Cerebellar nuclear complex (tissue), 1 donor: Measurements from ENCODE around the gene FCAR.
"Not testable (repeated sequence)": the region's sequence is repeated elsewhere in the genome, so short reads cannot be mapped to it uniquely, and the experiment has no call there.

Experiments
- DNase-seq, 2 experiments: peaks; one replicate each; lab custom pipeline; 2025; lab: John Stamatoyannopoulos, UW

The FCAR gene

GRCh38 chr19:54894106-54894505 is 20.1 kb downstream of the FCAR start:
- not testable (repeated sequence) for DNase-seq

GRCh38 chr19:54896036-54896435 is 22.0 kb downstream of the FCAR start:
- no peak for DNase-seq

GRCh38 chr19:54898685-54899084 is 24.6 kb downstream of the FCAR start:
- not testable (repeated sequence) for DNase-seq

DNA sequence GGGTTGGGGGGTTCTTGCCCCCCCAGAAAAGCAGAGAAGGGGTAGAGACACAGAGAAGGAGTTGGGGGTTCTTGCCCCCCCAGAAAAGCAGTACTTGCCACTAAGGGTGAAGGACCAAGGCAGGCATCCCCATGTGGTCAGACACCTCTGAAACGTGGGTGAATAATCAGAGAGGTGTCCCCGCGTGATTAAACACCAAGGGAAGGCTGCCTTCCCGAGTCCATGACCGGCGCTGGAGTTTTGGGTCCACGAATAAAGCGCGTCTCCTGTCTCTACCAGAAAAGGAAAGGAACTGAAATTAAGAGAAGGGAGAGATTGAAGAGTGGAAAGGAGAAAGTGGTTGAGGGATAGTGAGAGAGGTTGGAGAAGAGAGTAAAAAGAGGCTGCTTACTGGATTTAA is 25.6 kb downstream of the FCAR start:
- not testable (repeated sequence) for DNase-seq

GRCh38 chr19:54901153-54901552 is 27.1 kb downstream of the FCAR start:
- DNase-seq: not testable (repeated sequence)

GRCh38 chr19:54902061-54902460 is 28.0 kb downstream of the FCAR start:
- DNase-seq: no peak

- DNase-seq: no peak
Measured at GRCh38 chr19:54903303-54903702, 29.3 kb downstream of the FCAR start.

- not testable (repeated sequence) for DNase-seq
Measured at GRCh38 chr19:54904261-54904660, 30.2 kb downstream of the FCAR start.

DNA sequence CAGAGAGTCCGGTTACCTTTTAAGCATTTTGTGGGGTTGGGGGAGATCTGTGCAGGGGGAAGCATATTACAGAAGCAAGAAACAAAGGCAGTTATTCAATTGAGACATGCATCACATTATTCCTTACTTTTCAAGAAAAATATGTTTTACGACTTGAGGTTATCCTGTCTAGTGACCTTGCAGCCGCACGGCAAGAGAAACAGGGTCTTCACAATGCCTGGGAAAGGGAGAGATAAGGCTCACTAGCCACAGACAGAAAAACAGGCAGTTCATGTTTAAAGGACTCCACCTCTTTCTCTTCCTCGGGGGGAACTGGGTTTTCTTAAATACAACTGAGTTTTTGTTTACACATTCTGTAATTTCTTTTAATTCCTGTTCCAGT is 31.4 kb downstream of the FCAR start:
- no peak for DNase-seq

DNA sequence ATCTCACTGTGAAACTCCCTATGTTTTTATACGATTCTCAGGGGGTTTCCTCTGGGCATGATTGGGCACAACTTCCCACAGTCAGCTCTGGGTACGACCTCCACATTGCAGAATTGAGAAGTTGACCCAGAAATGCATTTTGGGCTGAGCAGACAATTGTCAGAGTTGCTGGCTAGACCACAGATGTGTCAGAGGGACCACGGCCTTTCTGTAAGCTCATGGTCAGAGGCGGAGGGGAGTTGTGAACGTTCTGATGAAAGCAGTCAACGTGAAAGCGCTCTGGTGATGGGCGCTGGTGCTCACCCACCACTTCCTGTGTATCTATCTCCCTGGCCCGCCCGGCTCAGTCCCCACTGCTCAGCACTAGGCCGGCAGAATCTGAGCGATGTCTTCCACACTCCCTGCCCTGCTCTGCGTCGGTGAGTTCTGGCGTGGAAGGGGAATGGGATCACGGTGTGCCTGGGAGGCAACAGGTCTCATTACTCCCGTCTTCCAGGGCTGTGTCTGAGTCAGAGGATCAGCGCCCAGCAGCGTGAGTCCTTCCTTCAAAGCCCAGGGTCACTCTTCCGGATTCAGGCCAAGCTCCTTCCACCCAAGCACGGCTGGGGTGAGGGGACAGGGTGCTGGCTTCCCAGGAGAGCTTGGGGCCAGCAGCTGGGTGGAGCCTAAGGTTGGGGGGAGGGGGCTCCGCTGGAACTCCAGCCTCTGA is 31.9 kb downstream of the FCAR start, which contains the start of gene NCR1:
NCR1 (plus strand) TSS at position 346 of the 709 bp plus-strand sequence; CDS start at position 386, 40 bp downstream.
- DNase-seq: no peak

GRCh38 chr19:54906819-54907218 is 32.8 kb downstream of the FCAR start:
- no peak for DNase-seq

- not testable (repeated sequence) for DNase-seq
Measured at GRCh38 chr19:54907899-54908298, 33.9 kb downstream of the FCAR start.

- DNase-seq: no peak
Measured at GRCh38 chr19:54916822-54917221, 42.8 kb downstream of the FCAR start.

DNA sequence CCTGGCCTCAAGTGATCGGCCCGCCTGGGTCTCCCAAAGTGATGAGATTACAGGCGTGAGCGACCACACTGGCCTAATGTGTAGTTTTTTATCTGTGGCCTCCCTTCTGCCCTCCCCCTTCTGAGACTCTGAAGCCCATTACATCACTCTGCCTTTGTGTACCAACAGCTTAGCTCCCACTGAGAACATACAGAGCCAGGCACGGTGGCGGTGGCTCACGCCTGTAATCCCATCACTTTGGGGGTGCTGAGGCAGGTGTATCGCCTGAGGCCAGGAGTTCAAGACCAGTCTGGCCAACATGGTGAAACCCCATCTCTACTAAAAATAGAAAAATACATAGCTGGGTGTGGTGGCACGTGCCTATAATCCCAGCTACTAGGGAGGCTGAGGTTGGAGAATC is 44.5 kb downstream of the FCAR start:
- DNase-seq: no peak

DNA sequence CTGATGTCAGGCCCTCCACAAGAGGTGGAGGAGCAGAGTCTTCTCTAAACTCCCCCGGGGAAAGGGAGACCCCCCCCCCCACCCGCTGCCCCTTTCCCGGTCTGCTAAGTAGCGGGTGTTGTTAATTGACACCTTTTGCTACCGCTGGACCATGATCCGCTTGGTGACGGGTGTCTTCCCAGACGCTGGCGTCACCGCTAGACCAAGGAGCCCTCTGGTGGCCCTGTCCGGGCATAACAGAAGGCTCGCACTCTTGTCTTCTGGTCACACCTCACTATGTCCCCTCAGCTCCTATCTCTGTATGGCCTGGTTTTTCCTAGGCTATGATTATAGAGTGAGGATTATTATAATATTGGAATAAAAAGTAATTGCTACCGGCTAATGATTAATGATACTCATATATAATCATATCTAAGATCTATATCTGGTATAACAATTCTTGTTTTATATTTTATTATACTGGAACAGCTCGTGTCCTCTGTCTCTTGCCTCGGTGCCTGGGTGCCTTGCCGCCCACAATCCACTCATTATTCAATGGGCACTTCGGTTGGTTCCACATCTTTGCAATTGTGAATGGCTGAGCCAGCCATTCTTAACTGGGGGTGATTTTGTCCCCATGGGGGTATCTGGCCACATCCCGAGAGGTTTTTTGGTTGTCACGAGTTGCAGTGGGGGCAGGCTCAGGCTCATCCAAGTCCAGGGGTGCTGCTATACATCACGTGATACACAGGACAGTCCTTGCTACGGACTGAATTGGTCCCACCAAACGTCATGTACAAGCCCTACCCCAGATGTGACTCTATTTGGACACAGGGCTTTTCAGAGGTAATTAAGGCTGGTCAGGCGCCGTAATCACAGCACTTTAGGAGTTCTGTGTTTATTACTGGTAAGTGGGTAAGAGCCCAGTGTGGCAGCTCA is 45.9 kb downstream of the FCAR start:
- not testable (repeated sequence) for DNase-seq

GRCh38 chr19:54921082-54921481 is 47.0 kb downstream of the FCAR start:
- DNase-seq: no peak

GRCh38 chr19:54923276-54923675 is 49.2 kb downstream of the FCAR start:
- DNase-seq: no peak

GRCh38 chr19:54928299-54928698 is 54.3 kb downstream of the FCAR start:
- no peak for DNase-seq

- DNase-seq: no peak
Measured at GRCh38 chr19:54937926-54938325, 63.9 kb downstream of the FCAR start.

DNA sequence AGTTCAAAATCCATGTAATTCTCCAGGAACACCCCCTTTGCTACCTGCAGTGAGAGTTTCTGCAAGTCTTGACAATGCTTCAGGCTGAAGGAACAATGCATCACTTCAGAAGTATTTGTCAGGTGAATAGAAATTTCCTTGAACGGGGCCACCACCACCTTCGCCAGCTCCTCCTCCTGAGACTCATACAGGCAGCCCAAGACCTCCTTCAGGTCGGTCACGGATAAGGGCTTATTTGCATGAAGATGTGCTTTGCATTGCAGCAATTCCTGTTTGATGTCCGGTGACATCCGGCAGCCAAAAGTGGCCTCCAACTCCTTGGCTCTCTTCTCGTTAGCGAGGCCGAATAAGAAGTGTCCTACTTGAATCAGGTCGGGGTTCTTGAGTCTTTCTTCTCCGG is 64.9 kb downstream of the FCAR start:
- DNase-seq: no peak

DNA sequence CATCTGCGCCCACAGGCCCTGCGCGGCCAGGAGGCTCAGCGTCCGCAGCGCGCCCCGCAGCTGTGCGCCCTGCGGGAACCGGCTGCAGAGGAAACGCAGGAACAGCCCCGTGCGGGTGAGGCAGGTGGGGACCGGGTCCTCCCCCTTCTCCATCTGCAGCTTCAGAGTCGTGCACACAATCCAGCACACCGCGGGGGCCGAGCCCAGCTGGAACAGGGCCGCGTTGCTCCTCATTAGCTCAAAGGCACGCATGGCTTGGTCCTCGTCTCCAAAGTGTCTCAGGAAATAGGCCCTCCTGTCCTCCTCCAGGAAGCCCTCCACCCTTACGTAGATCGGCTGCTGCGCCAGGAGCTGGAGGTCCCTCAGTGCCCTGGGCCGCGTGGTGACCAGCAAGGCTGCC is 65.5 kb downstream of the FCAR start:
- not testable (repeated sequence) for DNase-seq
